CD4-positive, alpha-beta T cell treated with Interferon alpha-2 for 1 hour (primary cell): ENCODE data around the gene DAB1.

ENCODE experiments used
- DNase-seq, 2 donors: peaks; one replicate each; pipeline ENCODE4 v3.0.0-alpha.2; 2020 to 2022

DAB1 gene

GRCh38 chr1:57157818-57158603 is 265.8 kb downstream of the DAB1 start:
- no peak for DNase-seq

GRCh38 chr1:57156907-57157306 is 267.0 kb downstream of the DAB1 start:
- no peak for DNase-seq

GRCh38 chr1:57146100-57146499 is 277.8 kb downstream of the DAB1 start:
- DNase-seq: no peak

- DNase-seq: no peak
Measured at GRCh38 chr1:57142999-57143398, 280.9 kb downstream of the DAB1 start.

GRCh38 chr1:57142169-57142568 is 281.7 kb downstream of the DAB1 start:
- DNase-seq: no peak

GRCh38 chr1:57138432-57139078 is 285.3 kb downstream of the DAB1 start:
- no peak for DNase-seq

GRCh38 chr1:57137980-57138379 is 285.9 kb downstream of the DAB1 start:
- no peak for DNase-seq

- DNase-seq: no peak
Measured at GRCh38 chr1:57134803-57135202, 289.1 kb downstream of the DAB1 start.

- no peak for DNase-seq
Measured at GRCh38 chr1:57133686-57134085, 290.2 kb downstream of the DAB1 start.

GRCh38 chr1:57132993-57133622 is 290.8 kb downstream of the DAB1 start:
- DNase-seq: no peak

GRCh38 chr1:57131701-57132394 is 292.0 kb downstream of the DAB1 start:
- no peak for DNase-seq

GRCh38 chr1:57131257-57131656 is 292.6 kb downstream of the DAB1 start:
- DNase-seq: no peak

GRCh38 chr1:57129865-57130264 is 294.0 kb downstream of the DAB1 start:
- no peak for DNase-seq

- no peak for DNase-seq
Measured at GRCh38 chr1:57127976-57128375, 295.9 kb downstream of the DAB1 start.

- no peak for DNase-seq
Measured at GRCh38 chr1:57124768-57125446, 299.0 kb downstream of the DAB1 start.

- DNase-seq: no peak
Measured at GRCh38 chr1:57124170-57124569, 299.7 kb downstream of the DAB1 start.

GRCh38 chr1:57122031-57122430 is 301.8 kb downstream of the DAB1 start:
- no peak for DNase-seq

- DNase-seq: no peak
Measured at GRCh38 chr1:57118948-57119603, 304.8 kb downstream of the DAB1 start.

- DNase-seq: no peak
Measured at GRCh38 chr1:57117753-57118152, 306.1 kb downstream of the DAB1 start.

GRCh38 chr1:57116871-57117270 is 307.0 kb downstream of the DAB1 start:
- no peak for DNase-seq

- no peak for DNase-seq
Measured at GRCh38 chr1:57115030-57115614, 308.7 kb downstream of the DAB1 start.

- DNase-seq: no peak
Measured at GRCh38 chr1:57112148-57112547, 311.7 kb downstream of the DAB1 start.
